T-helper 22 cell (primary cell): Measurements from ENCODE around the gene ALKBH8.
"Not testable (repeated sequence)": the region's sequence is repeated elsewhere in the genome, so short reads cannot be mapped to it uniquely, and the experiment has no call there.

Experiments used
- DNase-seq: peaks from one replicate; pipeline ENCODE4 v3.0.0-alpha.2; 2020; ENCODE audit warnings: low read depth

ALKBH8 gene

GRCh38 chr11:107565219-107565937 lies at the start of gene ALKBH8:
TSS of gene ALKBH8 (minus strand) at chr11:107565735. CDS start at chr11:107560893, 4,842 bp downstream.
- DNase-seq, result peak; percentile 64

- no peak for DNase-seq
Measured at GRCh38 chr11:107612445-107612844, 46.9 kb upstream of the ALKBH8 start.

GRCh38 chr11:107609400-107610218 lies 44.1 kb upstream of the ALKBH8 start:
- no peak for DNase-seq

GRCh38 chr11:107608809-107609208 lies 43.3 kb upstream of the ALKBH8 start:
- no peak for DNase-seq

- no peak for DNase-seq
Measured at GRCh38 chr11:107606141-107606540, 40.6 kb upstream of the ALKBH8 start.

GRCh38 chr11:107605061-107606006 lies 39.8 kb upstream of the ALKBH8 start:
- no peak for DNase-seq

- DNase-seq, result no peak
Measured at GRCh38 chr11:107598225-107599139, 32.9 kb upstream of the ALKBH8 start.

GRCh38 chr11:107594736-107595135 lies 29.2 kb upstream of the ALKBH8 start:
- no peak for DNase-seq

- no peak for DNase-seq
Measured at GRCh38 chr11:107593951-107594350, 28.4 kb upstream of the ALKBH8 start.

- no peak for DNase-seq
Measured at GRCh38 chr11:107592813-107593212, 27.3 kb upstream of the ALKBH8 start.

GRCh38 chr11:107592231-107592590 lies 26.7 kb upstream of the ALKBH8 start:
- DNase-seq, result no peak

GRCh38 chr11:107591378-107592230 lies 26.1 kb upstream of the ALKBH8 start:
- DNase-seq, result no peak

- no peak for DNase-seq
Measured at GRCh38 chr11:107590460-107591377, 25.2 kb upstream of the ALKBH8 start, which contains the start of gene ELMOD1. TSS of gene ELMOD1 (plus strand) at chr11:107591147. CDS start at chr11:107618190, 27,043 bp downstream.

- DNase-seq, result no peak
Measured at GRCh38 chr11:107587306-107587979, 21.9 kb upstream of the ALKBH8 start.

GRCh38 chr11:107583629-107584195 lies 18.2 kb upstream of the ALKBH8 start:
- no peak for DNase-seq

GRCh38 chr11:107581147-107581546 lies 15.6 kb upstream of the ALKBH8 start:
- DNase-seq, result no peak

- DNase-seq, result not testable (repeated sequence)
Measured at GRCh38 chr11:107579169-107579568, 13.6 kb upstream of the ALKBH8 start.

GRCh38 chr11:107577346-107577711 lies 11.8 kb upstream of the ALKBH8 start:
- DNase-seq, result no peak
